HepG2 (cell line): ENCODE results near the gene GGA3. TPM values are rescaled to one million over a fixed set of nuclear protein-coding genes. Genes with fewer than 3 reads are reported as not detected.

Experiments used
- CBX2 ChIP-seq, 2 experiments: fragments of 200-600 bp in 1 of 2; sonication (generic); formaldehyde crosslinking in 1 of 2; IDR thresholded peaks; 2 replicates each; pipeline versions ENCODE4 v1.7.0 to v1.8.1; 2018 to 2022; ENCODE audit warnings: low read depth in 2 of 2, low read length in 1 of 2, mild to moderate bottlenecking in 1 of 2, missing genetic modification reagents in 1 of 2
- CEBPB ChIP-seq: IDR thresholded peaks from 2 replicates; pipeline ENCODE4 v1.6.1; 2011; ENCODE audit warnings: low read depth, low read length, improper control_type of control experiment, borderline replicate concordance
- EHMT2 ChIP-seq: fragments of 200-600 bp; sonication (generic); IDR thresholded peaks from 2 replicates; pipeline ENCODE4 v1.7.0; 2017; ENCODE audit warnings: antibody characterized with exemption, low read depth, low read length, borderline replicate concordance
- FOXK2 ChIP-seq: fragments of 450-650 bp; IDR thresholded peaks from 2 replicates; pipeline ENCODE4 v1.6.1; 2016
- GPBP1L1 ChIP-seq: sonication (generic); formaldehyde crosslinking; IDR thresholded peaks from 2 replicates; pipeline ENCODE4 v1.5.0; 2020; ENCODE audit warnings: mild to moderate bottlenecking, missing genetic modification reagents
- GTF2F1 ChIP-seq: fragments of 150-350 bp; IDR thresholded peaks from 2 replicates; pipeline ENCODE4 v1.6.1; 2014; ENCODE audit warnings: low read length
- HNF4G ChIP-seq, 2 experiments: sonication (generic) in 1 of 2; formaldehyde crosslinking in 1 of 2; IDR thresholded peaks; 2 replicates each; pipeline versions ENCODE4 v1.4.0 to v1.6.1; 2011 to 2020; ENCODE audit warnings: borderline replicate concordance in 2 of 2, low read depth in 2 of 2, mild to moderate bottlenecking in 2 of 2, low read length in 1 of 2, missing genetic modification reagents in 1 of 2, moderate library complexity in 1 of 2
- JUN ChIP-seq: sonication (generic); formaldehyde crosslinking; IDR thresholded peaks from 2 replicates; pipeline ENCODE4 v1.4.0; 2020; ENCODE audit warnings: mild to moderate bottlenecking, missing genetic modification reagents
- KLF9 ChIP-seq: IDR thresholded peaks from 2 replicates; pipeline ENCODE4 v1.6.1; 2016; ENCODE audit warnings: low read depth
- MIER3 ChIP-seq: IDR thresholded peaks from 2 replicates; pipeline ENCODE4 v1.6.1; 2016; ENCODE audit warnings: missing compliant biosample characterization, borderline replicate concordance
- MZF1 ChIP-seq: sonication (generic); formaldehyde crosslinking; IDR thresholded peaks from 2 replicates; pipeline ENCODE4 v1.8.1; 2023; ENCODE audit warnings: mild to moderate bottlenecking, missing genetic modification reagents, borderline replicate concordance
- NFKBIZ ChIP-seq: IDR thresholded peaks from 2 replicates; pipeline ENCODE4 v1.6.1; 2018; ENCODE audit warnings: missing genetic modification reagents, missing compliant biosample characterization
- RBAK ChIP-seq: sonication (generic); formaldehyde crosslinking; IDR thresholded peaks from 2 replicates; pipeline ENCODE4 v1.5.1; 2020; ENCODE audit warnings: mild to moderate bottlenecking, missing genetic modification reagents
- SNAPC2 ChIP-seq: sonication (generic); formaldehyde crosslinking; IDR thresholded peaks from 2 replicates; pipeline ENCODE4 v1.8.1; 2022; ENCODE audit warnings: mild to moderate bottlenecking, missing genetic modification reagents
- SOX13 ChIP-seq, 3 experiments: fragments of 450-650 bp in 1 of 3; sonication (generic) in 1 of 3; formaldehyde crosslinking in 1 of 3; IDR thresholded peaks in 2 of 3; conservative IDR thresholded peaks in 1 of 3; 2 replicates each; pipeline versions ENCODE4 v1.5.0 to v1.6.1; 2016 to 2020; ENCODE audit warnings: antibody characterized with exemption in 1 of 3, mild to moderate bottlenecking in 1 of 3, missing compliant biosample characterization in 1 of 3, missing genetic modification reagents in 1 of 3, moderate library complexity in 1 of 3
- THAP11 ChIP-seq: IDR thresholded peaks from 2 replicates; pipeline ENCODE4 v1.6.1; 2016; ENCODE audit warnings: missing biosample characterization, missing genetic modification reagents
- TRAFD1 ChIP-seq: sonication (generic); formaldehyde crosslinking; IDR thresholded peaks from 2 replicates; pipeline ENCODE4 v1.5.1; 2020; ENCODE audit warnings: missing genetic modification reagents, mild to moderate bottlenecking, borderline replicate concordance
- WIZ ChIP-seq: sonication (generic); formaldehyde crosslinking; IDR thresholded peaks from 2 replicates; pipeline ENCODE4 v1.5.1; 2020; ENCODE audit warnings: mild to moderate bottlenecking, missing genetic modification reagents
- ZBTB37 ChIP-seq: sonication (generic); formaldehyde crosslinking; IDR thresholded peaks from 2 replicates; pipeline ENCODE4 v1.4.0; 2020; ENCODE audit warnings: mild to moderate bottlenecking, missing genetic modification reagents
- ZBTB7B ChIP-seq: sonication (generic); formaldehyde crosslinking; IDR thresholded peaks from 2 replicates; pipeline ENCODE4 v1.4.0; 2020; ENCODE audit warnings: missing genetic modification reagents
- ZFY ChIP-seq: sonication (generic); formaldehyde crosslinking; IDR thresholded peaks from 2 replicates; pipeline ENCODE4 v1.4.0; 2020; ENCODE audit warnings: missing genetic modification reagents
- ZNF138 ChIP-seq: sonication (generic); formaldehyde crosslinking; IDR thresholded peaks from 2 replicates; pipeline ENCODE4 v1.5.0; 2020; ENCODE audit warnings: mild to moderate bottlenecking, low read depth, missing genetic modification reagents
- ZNF382 ChIP-seq: sonication (generic); formaldehyde crosslinking; IDR thresholded peaks from 2 replicates; pipeline ENCODE4 v1.5.0; 2020; ENCODE audit warnings: missing genetic modification reagents, mild to moderate bottlenecking, borderline replicate concordance
- ZNF451 ChIP-seq: sonication (generic); formaldehyde crosslinking; IDR thresholded peaks from 2 replicates; pipeline ENCODE4 v1.5.0; 2020; ENCODE audit warnings: mild to moderate bottlenecking, missing genetic modification reagents
- ZNF460 ChIP-seq: sonication (generic); formaldehyde crosslinking; IDR thresholded peaks from 2 replicates; pipeline ENCODE4 v1.5.1; 2020; ENCODE audit warnings: missing genetic modification reagents, mild to moderate bottlenecking, borderline replicate concordance
- ZNF589 ChIP-seq: sonication (generic); formaldehyde crosslinking; conservative IDR thresholded peaks from 2 replicates; pipeline ENCODE4 v1.8.0; 2022; ENCODE audit warnings: mild to moderate bottlenecking, moderate library complexity, missing genetic modification reagents
- ZNF614 ChIP-seq: IDR thresholded peaks from 2 replicates; pipeline ENCODE4 v1.6.1; 2018; ENCODE audit warnings: missing biosample characterization, missing genetic modification reagents, inconsistent platforms, borderline replicate concordance
- ZNF703 ChIP-seq: sonication (generic); formaldehyde crosslinking; IDR thresholded peaks from 2 replicates; pipeline ENCODE4 v1.5.1; 2020; ENCODE audit warnings: missing genetic modification reagents, mild to moderate bottlenecking, moderate library complexity, borderline replicate concordance
- polyA plus RNA-seq, 8 experiments: library from polyadenylated mRNA; depleted of rRNA in 3 of 8; stranded (reverse) in 7 of 8; unstranded in 1 of 8; fragments of >200 nt; fragmentation: Illumina TruSeq in 4 of 8; extraction: Trizol in 4 of 8; gene quantifications; 2 replicates each; pipeline versions ENCODE4 v1.2.1 to v1.2.3, GENCODE V29; 2011 to 2016; ENCODE audit warnings: low read depth in 4 of 8, missing spikeins in 1 of 8, mixed read lengths in 1 of 8; ENCODE audit not compliant: insufficient read depth in 1 of 8
- total RNA-seq, 5 experiments: library from RNA; depleted of rRNA; stranded (reverse); fragments of >200 nt; fragmentation: Illumina TruSeq; extraction: Trizol; gene quantifications; 2 replicates each; pipeline ENCODE4 v1.2.3, GENCODE V29; 2016; ENCODE audit warnings: low read depth in 1 of 5

GGA3 gene
- total and polyA plus RNA-seq, 2 of the 13 experiments (the other 11 are each of a cell fraction or from before 2014, with no cell fraction given) = 28.4 to 43.7 TPM

GRCh38 chr17:75288770-75289114, 27.3 kb upstream of the GGA3 start (continued):
- TF ChIP-seq ZFY (CRISPR knock-in tag) (no peak), GPBP1L1 (no peak), JUN (CRISPR knock-in tag) (no peak), SOX13 (IDR thresholded peaks at IDR 0.05) (no peak), SOX13 (CRISPR knock-in tag; conservative IDR thresholded peaks at IDR 0.05 in 1 of 2, IDR thresholded peaks at IDR 0.05 in 1 of 2) (no peak), ZNF460 (CRISPR knock-in tag) (no peak), MZF1 (no peak), ZNF451 (CRISPR knock-in tag) (no peak), ZBTB7B (no peak; the same call in 1 of the 2 replicates), KLF9 (CRISPR knock-in tag) (no peak), EHMT2 (no peak), ZNF138 (CRISPR knock-in tag) (no peak), ZNF589 (CRISPR knock-in tag) (no peak), SNAPC2 (CRISPR knock-in tag) (no peak), GTF2F1 (no peak), CBX2 (IDR thresholded peaks at IDR 0.05; ENCODE audit: low read depth, low read length) (no peak), CBX2 (CRISPR knock-in tag; IDR thresholded peaks at IDR 0.05; ENCODE audit: low read depth) (0 out of 2 replicates have a peak, but pooled peaks have one; percentile 29), ZNF614 (CRISPR knock-in tag) (no peak), ZNF703 (CRISPR knock-in tag) (peak; percentile 48; the same call in 1 of the 2 replicates), CEBPB (no peak), MIER3 (no peak), THAP11 (CRISPR knock-in tag) (no peak), TRAFD1 (CRISPR knock-in tag) (no peak), ZBTB37 (CRISPR knock-in tag) (peak; percentile 77; the same call in 1 of the 2 replicates), WIZ (CRISPR knock-in tag) (no peak), NFKBIZ (CRISPR knock-in tag) (no peak; the same call in 1 of the 2 replicates), FOXK2 (no peak), RBAK (no peak), HNF4G (IDR thresholded peaks at IDR 0.05; ENCODE audit: borderline replicate concordance, low read depth, low read length) (no peak), HNF4G (CRISPR knock-in tag; IDR thresholded peaks at IDR 0.05; ENCODE audit: borderline replicate concordance, low read depth) (no peak), ZNF382 (CRISPR knock-in tag) (no peak)
